DLD1 (cell line): ENCODE data around the gene STRADA.

Experiments used
- in situ Hi-C: cut with HindIII; loops from 2 replicates; pipeline ENCODE4 v1.10.0; 2017; ENCODE audit warnings: low sequenced_read_pairs

STRADA gene

DNA sequence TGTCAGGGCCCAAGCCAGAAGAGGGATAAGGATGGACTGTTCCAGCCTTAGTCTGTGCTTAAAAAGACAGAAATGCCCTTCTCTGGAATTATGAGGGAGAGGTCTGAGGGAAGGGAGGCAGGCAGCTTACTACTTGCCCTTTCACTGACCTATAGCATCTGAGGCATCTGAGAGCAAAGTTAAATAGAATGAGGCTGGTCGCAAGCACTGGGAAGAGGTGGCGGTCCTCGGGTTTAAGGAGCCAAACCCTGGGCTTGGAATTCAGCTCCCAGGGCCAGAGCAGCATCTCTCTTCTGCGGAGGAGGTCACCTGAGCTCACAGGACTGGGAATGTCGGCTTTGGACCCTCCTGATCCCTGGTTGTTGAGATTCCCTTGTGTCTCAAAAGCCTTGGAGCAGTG, 38.6 kb downstream of the STRADA start:
- in situ Hi-C loops, result no loop called here

DNA sequence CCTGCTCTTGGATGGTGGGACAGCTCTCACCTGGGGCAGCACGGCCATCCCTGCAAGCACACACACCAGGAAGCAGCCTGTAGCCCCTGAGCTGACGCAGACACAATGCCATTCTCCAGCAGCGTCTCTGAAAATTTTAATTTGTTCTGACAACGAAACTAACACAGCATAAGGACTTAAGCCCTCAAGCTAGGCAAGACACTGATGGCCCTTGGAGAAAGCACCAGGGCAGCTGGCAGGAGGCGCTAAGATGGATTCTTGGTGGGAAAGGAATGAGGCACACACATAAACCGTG, 38.9 kb downstream of the STRADA start:
- in situ Hi-C loops, result no loop called here

DNA sequence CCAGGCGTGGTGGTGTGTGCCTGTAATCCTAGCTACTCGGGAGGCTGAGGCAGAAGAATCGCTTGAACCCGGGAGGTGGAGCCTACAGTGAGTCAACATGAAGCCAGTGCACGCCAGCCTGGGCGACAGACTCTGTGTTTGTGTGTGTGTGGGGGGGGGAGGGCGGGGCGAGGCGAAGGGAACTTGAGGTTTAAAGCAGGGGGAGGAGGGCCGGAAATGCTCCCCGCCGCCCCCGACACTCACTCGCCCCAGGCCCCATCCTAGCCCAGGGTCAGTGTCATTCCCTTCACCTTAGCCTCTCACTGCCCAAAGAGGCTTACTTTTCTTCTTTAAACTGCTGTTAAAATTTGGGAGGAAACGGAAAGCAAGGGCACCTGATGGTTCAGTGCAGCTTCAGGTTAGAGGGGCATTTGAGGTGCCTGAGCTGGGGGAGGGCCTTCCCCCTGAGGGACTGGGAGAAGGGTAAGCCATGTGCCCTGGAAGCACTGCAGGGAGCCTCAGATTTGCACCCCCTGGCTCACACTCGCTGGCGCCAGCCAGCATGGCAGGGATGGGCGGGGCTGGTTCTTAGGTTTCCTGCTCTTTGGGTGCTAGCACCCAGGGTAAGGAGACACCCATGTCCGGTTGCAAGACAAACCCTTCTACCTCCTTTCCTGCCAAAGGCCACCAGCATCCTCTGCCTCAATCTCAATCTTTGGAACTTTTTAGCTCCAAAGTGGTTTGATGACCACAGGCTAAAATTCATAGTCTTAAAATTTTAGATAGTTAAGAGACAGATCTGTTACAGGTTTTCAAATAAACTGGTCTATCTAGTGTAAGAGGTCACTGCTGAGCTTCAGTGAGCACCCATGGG, 39.5 kb downstream of the STRADA start:
- in situ Hi-C loops, result no loop called here

DNA sequence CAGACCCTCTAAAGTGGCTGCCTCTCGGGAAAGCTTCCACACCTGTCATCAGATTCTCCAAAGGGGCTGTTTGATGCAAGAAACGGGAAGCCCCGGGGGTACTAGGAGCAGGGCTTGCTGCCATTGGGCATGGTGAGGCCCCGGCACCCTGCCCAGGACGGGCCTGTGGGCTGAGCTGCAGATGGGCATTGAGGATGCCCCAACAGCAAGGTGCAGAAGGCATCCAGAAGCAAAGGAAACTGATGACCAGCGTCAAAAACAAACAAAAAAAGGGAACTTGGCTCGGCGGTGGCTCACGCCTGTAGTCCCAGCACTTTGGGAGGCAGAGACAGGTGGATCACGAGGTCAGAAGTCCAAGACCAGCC, 40.2 kb downstream of the STRADA start:
- in situ Hi-C loops, result no loop called here

DNA sequence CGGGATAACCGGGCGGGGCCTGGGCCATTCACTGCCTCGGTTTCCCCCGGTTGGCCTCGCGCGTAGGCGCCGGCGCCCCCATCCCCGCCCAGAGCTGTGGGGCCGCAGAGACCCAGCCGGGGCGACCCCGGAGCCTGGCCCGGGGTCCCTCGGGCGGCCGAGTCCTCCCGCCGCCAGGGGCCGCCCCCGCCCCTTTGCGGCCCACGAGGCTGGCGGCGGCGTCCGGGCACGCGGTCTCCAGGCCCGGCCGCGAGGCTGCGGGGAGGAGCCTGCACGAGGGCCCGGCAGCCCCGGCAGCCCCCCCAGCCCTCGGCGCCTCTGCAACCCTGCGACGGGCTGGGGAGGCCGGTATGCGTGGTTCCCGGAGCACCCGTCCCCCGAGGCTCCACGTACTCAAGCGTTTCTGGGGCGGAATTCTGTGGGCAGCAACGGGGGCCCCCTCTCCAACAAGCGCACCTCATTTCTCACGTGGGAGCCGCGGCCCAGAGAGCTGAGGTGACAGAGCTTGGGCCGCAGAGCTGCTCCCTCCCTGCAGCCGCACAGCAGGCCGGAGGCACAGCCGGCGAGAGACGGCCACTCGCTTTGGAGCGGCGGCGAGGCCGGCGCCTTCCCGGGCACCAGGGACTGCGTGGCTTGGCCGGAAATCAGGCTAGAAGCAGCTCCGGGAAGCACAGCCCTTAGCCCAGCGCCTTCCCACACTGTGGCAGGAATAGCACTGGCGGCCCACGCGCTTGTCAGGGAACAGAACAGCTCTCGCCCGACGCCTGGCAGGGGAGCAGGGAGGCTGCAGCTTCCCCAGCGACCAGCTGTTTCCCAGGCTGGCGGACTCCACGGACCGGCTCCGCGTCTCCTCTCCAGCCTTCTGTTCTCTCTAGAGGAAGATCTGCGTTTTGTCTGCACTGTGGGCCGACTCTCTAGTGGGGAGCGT, 40.8 kb downstream of the STRADA start:
- in situ Hi-C loops, result no loop called here

DNA sequence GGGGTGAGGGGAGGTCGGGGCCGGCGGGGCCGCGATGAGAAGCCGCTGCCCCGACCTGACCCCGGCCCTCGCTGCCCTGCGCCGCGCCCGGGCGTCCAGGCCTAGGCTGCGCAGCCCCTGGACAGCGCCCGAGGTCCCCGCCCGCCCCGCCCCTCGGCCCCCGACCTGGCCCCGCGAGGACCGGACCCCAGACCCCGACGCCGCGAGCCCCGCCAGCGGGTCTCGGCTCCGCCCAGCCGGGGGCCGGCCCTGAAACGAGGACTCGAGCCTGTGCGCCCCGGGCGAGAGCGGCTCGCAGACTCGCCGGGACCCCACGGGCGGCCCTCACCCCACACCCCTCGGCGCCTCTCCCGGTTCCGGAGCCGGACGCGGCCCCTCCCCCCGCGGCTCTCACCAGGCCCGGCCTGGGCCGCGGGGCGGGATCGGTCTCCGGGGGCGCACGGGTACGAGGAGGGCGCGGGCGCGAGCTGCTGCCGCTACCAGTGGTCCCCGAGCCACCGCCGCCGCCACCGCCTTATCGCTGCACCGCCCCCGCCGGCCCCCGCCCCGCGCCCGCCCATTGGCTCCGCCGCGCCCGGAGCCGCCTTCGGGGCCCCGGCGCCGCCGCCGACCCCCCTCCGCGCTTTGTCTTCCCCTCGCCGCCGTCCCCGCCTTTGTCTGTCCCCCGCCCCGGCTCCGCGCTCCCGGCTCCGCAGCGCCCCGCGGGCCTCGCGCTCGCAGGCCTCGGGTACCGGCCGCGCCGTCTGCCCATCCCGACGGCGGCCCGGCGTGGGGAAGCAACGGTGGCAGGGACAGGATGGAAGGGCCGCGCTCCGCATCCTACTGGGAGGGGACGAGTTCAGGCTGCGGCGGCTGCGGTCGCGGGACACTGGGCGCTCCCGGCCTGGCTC, 41.7 kb downstream of the STRADA start, which contains the start of gene LIMD2:
Gene LIMD2, minus strand, starts transcription at position 488 of the 890 bp plus-strand sequence. CDS start 827 bp downstream, outside the sequence.
- in situ Hi-C loops, result no loop called here

DNA sequence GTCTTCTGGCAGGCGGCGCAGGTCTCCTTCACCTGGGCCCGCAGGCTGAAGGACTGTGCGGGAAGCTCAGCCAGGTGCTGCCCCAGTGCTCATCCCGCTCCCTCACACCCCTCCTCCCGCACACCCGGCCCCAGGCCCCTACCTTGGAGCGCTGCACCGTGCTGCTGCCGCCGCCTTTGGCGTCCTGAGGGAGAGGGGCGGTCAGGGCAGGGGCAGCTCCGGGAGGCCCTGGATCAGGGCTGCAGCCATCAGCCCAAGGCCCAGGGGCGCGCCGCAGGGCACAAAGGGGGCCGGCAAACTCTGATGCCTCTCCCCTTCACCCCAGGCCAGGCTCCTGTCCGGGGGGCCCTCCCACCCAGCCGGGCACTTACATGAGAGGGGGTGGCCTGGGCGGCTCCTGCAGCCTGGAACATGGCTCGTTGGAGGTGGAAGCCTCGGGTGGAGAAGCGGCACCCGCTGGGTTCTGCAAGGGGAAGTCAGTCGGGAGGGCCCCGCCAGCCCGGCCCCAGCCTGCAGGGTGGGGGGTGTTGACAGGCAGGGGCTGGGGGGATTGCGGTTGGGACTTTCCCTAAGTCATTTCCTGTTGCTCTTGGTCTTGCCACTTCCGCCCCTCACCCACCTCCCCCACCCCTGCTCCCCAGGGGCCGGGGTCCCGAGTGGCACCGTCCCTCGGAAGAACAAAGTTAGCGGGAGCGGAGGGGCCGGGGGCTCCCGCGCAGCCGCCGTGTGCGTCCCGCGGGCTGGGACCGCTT, 42.5 kb downstream of the STRADA start:
- in situ Hi-C loops, result no loop called here

DNA sequence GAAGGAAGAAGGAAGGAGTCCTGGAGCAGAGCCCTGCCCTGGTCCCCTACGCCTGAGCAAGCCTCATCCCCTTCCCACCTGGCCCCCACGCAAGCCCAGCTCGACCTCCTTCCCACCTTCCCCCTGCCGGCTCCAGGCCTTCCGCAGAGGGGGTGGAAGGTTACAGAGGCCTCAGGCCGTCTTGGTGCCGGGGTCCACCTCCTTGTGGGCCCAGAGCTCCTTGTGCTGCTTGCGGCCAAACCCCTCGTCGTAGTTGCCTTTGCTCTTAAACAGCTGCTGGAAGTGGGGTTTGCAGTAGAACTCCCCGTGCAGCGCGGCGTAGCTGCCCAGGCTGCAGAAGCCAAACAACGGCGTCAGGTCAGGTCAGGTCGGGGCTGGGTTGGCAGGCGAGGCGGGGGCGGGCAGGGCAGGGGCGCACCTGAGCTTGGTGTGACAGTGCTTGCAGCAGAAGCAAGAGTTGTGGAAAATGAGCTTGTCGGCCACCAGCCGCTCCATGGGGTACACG, 43.2 kb downstream of the STRADA start:
- in situ Hi-C loops, result no loop called here

DNA sequence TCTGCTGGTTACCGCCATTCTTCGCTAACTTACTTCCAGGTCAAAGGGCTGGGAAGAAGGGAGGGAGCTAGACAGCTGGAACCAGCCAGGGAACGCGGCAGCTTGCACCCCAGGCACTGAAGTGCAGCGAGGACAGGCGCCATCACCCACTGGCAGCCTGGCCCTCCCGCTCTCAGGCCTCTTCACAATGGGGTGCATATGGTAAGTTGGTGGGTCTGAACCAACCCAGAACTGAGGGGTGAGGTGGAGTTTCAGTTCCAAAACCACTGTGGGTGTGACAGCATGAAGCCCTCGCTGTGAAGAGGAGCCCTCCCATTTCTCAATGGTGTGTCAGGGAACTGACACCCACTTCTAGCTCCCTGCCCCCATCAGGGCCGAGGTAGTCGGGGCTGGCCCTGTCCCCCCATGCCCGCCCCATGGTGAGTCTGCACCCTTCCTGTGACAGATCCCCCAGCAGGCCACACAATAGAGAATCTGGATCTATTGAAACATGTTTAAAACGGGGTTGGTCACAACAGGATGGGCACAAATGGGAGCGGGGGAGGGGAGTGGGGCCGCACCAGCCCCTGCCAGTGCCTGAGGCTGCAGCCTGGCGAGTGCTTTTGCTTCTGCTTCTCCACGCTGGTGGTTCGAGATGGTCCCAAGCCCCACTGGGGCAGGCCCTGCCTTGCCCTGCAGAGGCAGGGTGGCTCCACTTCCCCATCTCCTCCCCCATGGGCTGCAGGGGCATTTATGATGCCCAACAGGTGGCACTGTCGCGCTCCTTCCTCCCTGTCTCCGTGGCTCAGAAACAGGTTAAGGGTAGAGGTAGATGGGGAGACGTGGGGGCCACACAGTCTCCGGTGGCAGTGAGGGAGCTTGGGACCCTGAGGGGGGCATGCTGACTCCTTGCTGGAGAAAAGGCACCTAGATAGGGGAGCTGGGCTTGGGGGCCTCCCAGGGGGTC, 44.0 kb downstream of the STRADA start:
- in situ Hi-C loops, result no loop called here

DNA sequence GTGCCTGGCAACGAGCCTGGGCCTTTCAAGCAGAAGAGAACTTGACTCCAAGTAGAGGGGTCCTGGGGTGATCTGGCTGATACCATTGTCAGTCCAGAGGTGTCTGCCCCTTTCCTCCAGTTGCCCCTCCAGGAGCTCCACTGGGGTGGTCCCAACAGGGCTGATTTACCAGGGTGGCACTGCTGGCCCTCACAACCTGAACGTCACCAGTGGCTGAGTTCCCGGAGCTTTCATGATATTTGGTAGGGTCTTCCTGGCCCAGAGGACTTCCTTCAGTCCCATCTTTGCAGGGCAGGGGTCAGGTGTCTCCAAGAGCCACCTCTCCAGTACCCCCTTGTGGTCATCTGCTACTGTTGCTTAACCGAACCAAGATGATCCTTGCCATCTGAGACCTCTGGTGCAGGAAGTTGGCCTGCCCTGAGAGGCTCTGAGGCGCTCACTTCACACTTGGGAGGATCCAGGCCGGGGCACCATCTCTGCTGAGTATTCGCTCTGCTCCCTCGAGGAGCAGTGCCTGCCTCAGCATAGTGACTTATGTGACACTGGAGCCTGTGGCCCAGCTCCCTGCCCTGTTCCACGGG, 45.1 kb downstream of the STRADA start:
- in situ Hi-C loops, result no loop called here

DNA sequence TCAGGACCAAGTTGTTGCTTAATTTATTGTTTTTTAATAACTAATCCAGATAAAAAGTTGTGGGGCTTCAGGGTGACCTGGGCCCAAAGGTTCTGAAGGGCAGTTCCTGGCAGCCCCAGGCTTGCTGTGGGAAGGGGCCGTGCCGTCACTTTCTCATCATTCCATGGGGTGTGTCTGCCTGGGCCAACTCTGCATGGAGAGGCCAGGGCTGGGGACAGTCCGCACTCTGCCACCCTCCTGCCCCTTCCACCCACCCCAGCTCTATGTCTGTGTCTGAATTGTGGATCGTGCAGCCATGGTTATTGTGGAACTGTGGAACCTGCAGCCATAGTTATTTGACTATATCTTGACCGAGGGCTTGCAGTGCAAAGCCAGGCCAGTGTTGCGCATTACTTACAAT, 45.7 kb downstream of the STRADA start:
- in situ Hi-C loops, result no loop called here

DNA sequence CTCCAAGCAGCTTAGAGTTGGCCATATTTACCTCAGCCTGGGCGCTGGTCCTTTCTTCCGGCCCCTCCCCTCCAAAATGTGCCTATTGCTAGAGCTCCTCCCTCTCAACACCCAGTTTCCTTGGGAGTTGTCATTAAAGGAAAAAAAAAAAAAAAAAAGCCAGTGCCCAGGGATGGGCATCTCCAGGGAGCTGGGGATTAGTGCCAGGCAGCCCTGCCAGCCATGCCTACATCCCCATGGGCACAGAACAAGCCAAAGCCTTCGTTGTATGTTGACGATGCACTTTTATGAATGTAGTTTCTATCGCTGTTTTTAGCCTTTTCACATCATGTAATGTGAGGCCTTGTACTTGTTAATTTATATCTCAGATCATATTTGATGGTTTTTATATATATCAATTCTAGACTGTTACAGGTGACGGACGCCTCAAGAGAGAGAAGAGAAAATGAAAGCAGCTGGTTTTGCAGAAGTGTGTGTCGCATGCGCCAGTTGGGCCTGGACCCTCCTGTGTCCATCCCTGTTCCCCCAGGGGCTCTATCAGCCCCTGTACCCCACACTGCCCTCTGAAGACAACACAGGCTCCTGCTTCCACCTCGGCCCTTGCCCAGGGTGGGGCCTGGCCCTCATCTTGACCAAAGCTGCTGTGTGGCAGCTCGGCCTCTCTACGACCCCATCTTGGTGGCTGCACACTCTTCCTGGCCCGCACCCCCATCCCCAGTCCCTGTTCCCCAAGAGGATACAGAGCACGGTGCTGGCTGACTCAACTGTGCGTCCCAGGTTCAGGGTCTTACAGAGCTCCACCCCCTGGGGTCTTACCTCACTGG, 46.4 kb downstream of the STRADA start:
- in situ Hi-C loops, result no loop called here

DNA sequence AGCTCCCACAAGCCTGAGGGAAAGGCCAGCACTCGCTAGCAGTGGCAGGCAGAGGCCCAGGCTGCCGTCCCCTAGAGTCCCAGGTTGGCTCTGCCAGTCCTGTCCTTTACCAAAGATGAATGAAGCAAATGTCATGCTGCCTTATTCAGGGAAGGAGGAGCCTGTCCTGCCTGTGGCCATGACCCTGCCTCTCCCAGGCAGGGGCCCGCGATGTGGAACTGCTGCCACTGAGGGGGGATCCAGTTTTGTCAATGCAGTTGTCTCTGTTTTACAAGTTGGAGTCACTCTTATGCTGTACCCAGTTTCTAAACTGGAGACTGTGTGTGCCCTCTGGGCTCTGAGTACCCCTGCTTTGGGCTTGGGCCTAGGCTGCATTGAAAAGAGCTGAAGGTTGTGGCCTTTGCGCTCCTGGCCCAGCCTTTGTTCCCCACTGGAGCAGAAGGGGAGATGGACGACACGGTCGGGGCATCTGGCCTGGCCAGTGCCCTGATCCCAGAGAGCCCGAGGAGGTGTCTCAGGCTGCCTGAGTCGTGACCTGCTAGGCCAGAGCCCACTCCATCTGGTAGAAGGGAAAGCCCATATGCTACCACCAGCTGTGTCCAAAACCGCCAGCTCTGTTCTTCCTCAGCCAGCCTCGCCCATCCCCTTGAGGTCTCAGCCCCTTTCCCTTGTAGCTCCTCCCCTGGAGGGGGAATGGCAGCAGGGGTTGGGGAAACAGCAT, 47.2 kb downstream of the STRADA start:
- in situ Hi-C loops, result no loop called here

DNA sequence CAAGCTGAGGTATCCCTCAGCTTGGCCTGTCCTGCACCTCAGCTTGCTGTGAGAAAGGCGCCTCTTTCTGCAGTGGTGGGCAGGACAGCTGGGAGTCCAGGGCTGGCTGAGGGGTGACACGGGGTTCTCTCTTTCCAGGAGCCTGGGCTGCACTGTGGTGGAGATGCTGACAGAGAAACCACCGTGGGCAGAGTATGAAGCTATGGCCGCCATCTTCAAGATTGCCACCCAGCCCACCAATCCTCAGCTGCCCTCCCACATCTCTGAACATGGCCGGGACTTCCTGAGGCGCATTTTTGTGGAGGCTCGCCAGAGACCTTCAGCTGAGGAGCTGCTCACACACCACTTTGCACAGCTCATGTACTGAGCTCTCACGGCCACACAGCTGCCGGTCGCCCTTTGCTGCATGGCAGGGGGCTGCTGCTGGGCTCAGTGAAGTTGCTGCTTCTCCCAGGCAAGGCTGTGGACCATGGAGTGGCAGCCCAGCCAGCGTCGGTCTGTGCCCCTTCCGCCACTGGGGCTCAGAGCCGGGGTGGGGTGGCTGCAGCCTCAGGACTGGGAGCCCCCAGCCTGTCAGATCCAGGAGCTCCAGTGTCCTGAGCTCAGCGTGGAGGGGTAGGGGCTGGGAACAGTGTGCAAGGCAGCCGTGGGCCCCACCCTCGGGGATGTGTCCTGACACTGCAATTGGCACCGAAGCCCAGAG, 48.0 kb downstream of the STRADA start:
- in situ Hi-C loops, result no loop called here

DNA sequence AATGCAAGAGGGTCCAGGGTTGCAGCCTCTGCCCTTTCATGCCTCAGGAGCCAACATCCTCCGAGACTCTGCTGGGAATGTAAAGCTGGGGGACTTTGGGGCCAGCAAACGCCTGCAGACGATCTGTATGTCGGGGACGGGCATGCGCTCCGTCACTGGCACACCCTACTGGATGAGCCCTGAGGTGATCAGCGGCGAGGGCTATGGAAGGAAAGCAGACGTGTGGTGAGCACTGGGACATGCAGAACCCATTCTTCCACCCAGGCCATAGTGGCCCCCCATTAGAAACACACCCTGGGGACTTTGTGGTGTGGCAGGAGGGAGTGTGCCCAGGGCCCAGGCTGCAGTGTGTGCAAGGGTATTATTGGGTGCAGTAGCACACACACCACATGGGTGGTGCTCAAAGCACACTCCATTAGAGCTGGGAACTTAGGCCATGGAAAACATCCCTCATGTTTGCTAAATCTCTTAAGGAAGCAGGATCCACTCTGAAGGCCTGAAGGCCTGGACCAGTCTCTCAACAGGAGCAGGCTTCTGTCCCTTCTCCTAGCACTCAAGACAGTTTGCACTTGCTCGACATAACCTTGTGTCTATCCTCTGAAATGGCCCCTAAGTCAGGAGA, 49.3 kb downstream of the STRADA start:
- in situ Hi-C loops, result no loop called here

DNA sequence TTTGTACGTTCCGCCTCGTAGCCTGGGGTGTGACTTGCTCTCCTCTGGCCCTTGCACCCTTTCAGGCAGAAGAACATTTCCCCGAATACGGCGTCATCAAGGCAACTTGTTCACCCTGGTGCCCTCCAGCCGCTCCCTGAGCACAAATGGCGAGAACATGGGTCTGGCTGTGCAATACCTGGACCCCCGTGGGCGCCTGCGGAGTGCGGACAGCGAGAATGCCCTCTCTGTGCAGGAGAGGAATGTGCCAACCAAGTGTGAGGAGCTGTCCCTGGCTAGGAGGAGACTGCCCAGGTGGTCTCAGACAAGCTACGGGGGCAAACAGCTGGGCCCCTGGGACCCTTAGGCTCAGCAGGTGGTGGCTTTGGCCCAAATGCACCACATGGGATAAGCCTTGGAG, 52.1 kb downstream of the STRADA start:
- in situ Hi-C loops, result no loop called here
